GM23338 (cell line): ENCODE results near the gene FAM216A. TPM values are rescaled to one million over a fixed set of nuclear protein-coding genes. Genes with fewer than 3 reads are reported as not detected.

Experiments
- ATAC-seq: fragments of 200-7000 bp; cut with Tn5 transposase; 3 replicates; pipeline ENCODE4 v1.9.1; 2020
- DNase-seq: peaks from one replicate; pipeline ENCODE4 v3.0.0-alpha.2; 2015; ENCODE audit warnings: low spot score
- H2AFZ ChIP-seq: fragments of 200-600 bp; sonication (generic); 2 replicates; pipeline ENCODE4 v1.8.0; 2016; ENCODE audit warnings: antibody characterized with exemption, mild to moderate bottlenecking, moderate library complexity
- H3F3A ChIP-seq: fragments of 200-600 bp; sonication (generic); replicated peaks from 2 replicates; pipeline ENCODE4 v1.8.0; 2017; ENCODE audit warnings: antibody characterized with exemption, mixed run types, low read depth
- H3K27ac ChIP-seq: fragments of 200-600 bp; sonication (generic); 2 replicates; pipeline ENCODE4 v1.6.1; 2016; ENCODE audit warnings: low read depth
- H3K27me3 ChIP-seq: fragments of 200-600 bp; sonication (generic); 2 replicates; pipeline ENCODE4 v1.8.0; 2016; ENCODE audit warnings: mild to moderate bottlenecking, mixed run types, moderate library complexity; ENCODE audit not compliant: insufficient read depth
- H3K36me3 ChIP-seq: fragments of 200-600 bp; sonication (generic); 2 replicates; pipeline ENCODE4 v1.8.0; 2016; ENCODE audit warnings: mild to moderate bottlenecking; ENCODE audit not compliant: insufficient read depth
- H3K4me1 ChIP-seq: fragments of 200-600 bp; sonication (generic); 2 replicates; pipeline ENCODE4 v1.8.0; 2016; ENCODE audit warnings: mild to moderate bottlenecking, moderate library complexity; ENCODE audit not compliant: insufficient read depth
- H3K4me2 ChIP-seq: fragments of 200-600 bp; sonication (generic); 2 replicates; pipeline ENCODE4 v1.7.1; 2017; ENCODE audit warnings: mixed run types
- H3K4me3 ChIP-seq: fragments of 200-600 bp; sonication (generic); 2 replicates; pipeline ENCODE4 v1.6.1; 2016; ENCODE audit warnings: mixed run types
- H3K79me2 ChIP-seq: fragments of 200-600 bp; sonication (generic); replicated peaks from 2 replicates; pipeline ENCODE4 v1.8.0; 2017; ENCODE audit warnings: mild to moderate bottlenecking; ENCODE audit not compliant: insufficient read depth
- H3K9me2 ChIP-seq: fragments of 200-600 bp; sonication (generic); 2 replicates; pipeline ENCODE4 v1.8.0; 2017; ENCODE audit not compliant: insufficient read depth
- H4K20me1 ChIP-seq: fragments of 200-600 bp; sonication (generic); replicated peaks from 2 replicates; pipeline ENCODE4 v1.8.0; 2017; ENCODE audit warnings: mild to moderate bottlenecking; ENCODE audit not compliant: insufficient read depth
- H3K27ac Mint-ChIP-seq: 2 replicates; pipeline ENCODE4 v1.8.0; 2020; ENCODE audit warnings: inconsistent platforms, mild to moderate bottlenecking, moderate library complexity, mixed read lengths
- H3K27me3 Mint-ChIP-seq: 3 replicates; pipeline ENCODE4 v1.8.0; 2022; ENCODE audit warnings: low read depth, mild to moderate bottlenecking, moderate library complexity, mixed read lengths, inconsistent platforms; ENCODE audit not compliant: insufficient read depth, poor library complexity
- H3K36me3 Mint-ChIP-seq: 3 replicates; pipeline ENCODE4 v1.8.0; 2021; ENCODE audit warnings: low read depth, mild to moderate bottlenecking, inconsistent platforms, moderate library complexity, mixed read lengths
- H3K4me1 Mint-ChIP-seq: 3 replicates; pipeline ENCODE4 v1.8.0; 2020; ENCODE audit warnings: mild to moderate bottlenecking, inconsistent platforms, mixed read lengths
- H3K4me3 Mint-ChIP-seq: 3 replicates; pipeline ENCODE4 v1.8.0; 2021; ENCODE audit warnings: moderate library complexity, mild to moderate bottlenecking, inconsistent platforms, mixed read lengths
- H3K9me3 Mint-ChIP-seq: 3 replicates; pipeline ENCODE4 v1.8.0; 2020; ENCODE audit warnings: moderate library complexity, mild to moderate bottlenecking, inconsistent platforms, mixed read lengths
- CREB1 ChIP-seq: fragments of 250-450 bp; sonication (Bioruptor Pico); IDR thresholded peaks from 2 replicates; pipeline ENCODE4 v1.5.0; 2020; ENCODE audit warnings: low read depth, mild to moderate bottlenecking, moderate library complexity
- CTCF ChIP-seq, 2 experiments: fragments of 200-600 bp in 1 of 2; sonication (generic) in 1 of 2; conservative IDR thresholded peaks; 2 replicates each; pipeline versions ENCODE4 v1.5.1 to v1.6.1; 2016 to 2017; ENCODE audit warnings: antibody characterized with exemption in 2 of 2, low read depth in 2 of 2, mild to moderate bottlenecking in 2 of 2, moderate library complexity in 1 of 2
- ETS1 ChIP-seq: IDR thresholded peaks from 2 replicates; pipeline ENCODE4 v1.6.1; 2016; ENCODE audit warnings: antibody characterized with exemption
- EZH2 ChIP-seq: fragments of 200-600 bp; sonication (generic); IDR thresholded peaks from one replicate; pipeline ENCODE4 v1.8.0; 2017; ENCODE audit warnings: antibody characterized with exemption, mild to moderate bottlenecking, low read depth; ENCODE audit not compliant: unreplicated experiment
- EZH2phosphoT487 ChIP-seq: fragments of 200-600 bp; sonication (generic); IDR thresholded peaks from one replicate; pipeline ENCODE4 v1.8.1; 2018; ENCODE audit warnings: antibody characterized with exemption; ENCODE audit not compliant: unreplicated experiment
- JUNB ChIP-seq: IDR thresholded peaks from one replicate; pipeline ENCODE4 v1.6.1; 2016; ENCODE audit warnings: antibody characterized with exemption; ENCODE audit not compliant: unreplicated experiment
- NANOG ChIP-seq: IDR thresholded peaks from 2 replicates; pipeline ENCODE4 v1.6.1; 2016; ENCODE audit warnings: antibody characterized with exemption, borderline replicate concordance
- POLR2AphosphoS5 ChIP-seq: IDR thresholded peaks from 2 replicates; pipeline ENCODE4 v1.6.1; 2016; ENCODE audit warnings: antibody characterized with exemption, low read depth
- REST ChIP-seq: IDR thresholded peaks from one replicate; pipeline ENCODE4 v1.6.1; 2018; ENCODE audit warnings: antibody characterized with exemption; ENCODE audit not compliant: unreplicated experiment
- STAT1 ChIP-seq: IDR thresholded peaks from one replicate; pipeline ENCODE4 v1.6.1; 2016; ENCODE audit warnings: antibody characterized with exemption; ENCODE audit not compliant: unreplicated experiment
- ZNF114 ChIP-seq: fragments of 250-450 bp; sonication (Bioruptor Pico); IDR thresholded peaks from 2 replicates; pipeline ENCODE4 v1.5.0; 2020; ENCODE audit warnings: mild to moderate bottlenecking, moderate library complexity
- ZNF331 ChIP-seq: fragments of 250-450 bp; sonication (Bioruptor Pico); IDR thresholded peaks from 2 replicates; pipeline ENCODE4 v1.5.0; 2020; ENCODE audit warnings: low read depth, mild to moderate bottlenecking, moderate library complexity
- ZNF462 ChIP-seq: fragments of 250-450 bp; sonication (Bioruptor Pico); IDR thresholded peaks from 2 replicates; pipeline ENCODE4 v1.5.0; 2020; ENCODE audit warnings: mild to moderate bottlenecking, moderate library complexity
- polyA plus RNA-seq: library from polyadenylated mRNA; unstranded; fragments of >200 nt; fragmentation: Nextera tagmentation; extraction: Ambion mirVana; gene quantifications from 2 replicates; pipeline ENCODE4 v1.2.1, GENCODE V29; 2016
- total RNA-seq: library from RNA; depleted of rRNA; stranded (reverse); fragments of >200 nt; shearing (Covaris generic); gene quantifications from 2 replicates; pipeline ENCODE4 v1.2.3, GENCODE V29; 2014

The FAM216A gene
- total and polyA plus RNA-seq, 2 experiments from 2014 or later: 27.1 to 53.0 TPM

GRCh38 chr12:110424237-110424636 is 44.4 kb upstream of the FAM216A start:
- TF ChIP-seq JUNB (no peak), STAT1 (no peak), ZNF462 (no peak), EZH2 (no peak), POLR2AphosphoS5 (no peak), CTCF (conservative IDR thresholded peaks at IDR 0.05; ENCODE audit: low read depth in 2 of 2) (no peak), CREB1 (CRISPR knock-in tag) (no peak), ZNF114 (CRISPR knock-in tag) (no peak), NANOG (no peak), ZNF331 (CRISPR knock-in tag) (no peak), REST (no peak), ETS1 (no peak), EZH2phosphoT487 (no peak)
- Histone ChIP-seq H3K4me3 (no peak overlapping the region), H2AFZ (peak overlapping the region; percentile 49), H4K20me1 (no peaks in the 10 kb centered on the region), H3K27ac (peak overlapping the region; percentile 72), H3K79me2 (no peaks in the 10 kb centered on the region), H3K4me2 (no peak overlapping the region), H3K9me2 (no peaks in the 10 kb centered on the region), H3K4me1 (peaks cover 4% of the 10 kb centered on the region; the same call in 1 of the 2 replicates), H3K27me3 (no peaks in the 10 kb centered on the region), H3F3A (peaks cover 6% of the 10 kb centered on the region; the same call in 1 of the 2 replicates), H3K36me3 (no peaks in the 10 kb centered on the region)
- Mint-ChIP-seq H3K4me3 (no peak overlapping the region), H3K27me3 (no peaks in the 10 kb centered on the region), H3K9me3 (no peaks in the 10 kb centered on the region), H3K36me3 (no peaks in the 10 kb centered on the region), H3K4me1 (peaks cover 8% of the 10 kb centered on the region; the same call in 2 of the 3 replicates), H3K27ac (no peak overlapping the region)
- ATAC-seq (peak; percentile 81), DNase-seq (peak; percentile 70)
